Duodenal mucosa (tissue), 2 donors: ENCODE results near the gene IL10.

ENCODE experiments used
- H3K27ac ChIP-seq: one replicate; pipeline ENCODE4 v1.7.0; 2013; ENCODE audit warnings: low read depth, low read length
- H3K27me3 ChIP-seq, 2 donors: one replicate each; pipeline ENCODE4 v1.7.0; 2013; ENCODE audit warnings: low read length in 2 of 2, control low read depth in 1 of 2; ENCODE audit not compliant: insufficient read depth in 2 of 2, control insufficient read depth in 1 of 2
- H3K36me3 ChIP-seq, 2 donors: one replicate each; pipeline ENCODE4 v1.7.0; 2013; ENCODE audit warnings: low read length in 2 of 2, control low read depth in 1 of 2; ENCODE audit not compliant: insufficient read depth in 2 of 2, control insufficient read depth in 1 of 2
- H3K4me1 ChIP-seq, 2 donors: one replicate each; pipeline ENCODE4 v1.7.0; 2013; ENCODE audit warnings: low read length in 2 of 2, control low read depth in 1 of 2; ENCODE audit not compliant: insufficient read depth in 2 of 2, control insufficient read depth in 1 of 2
- H3K4me3 ChIP-seq, 2 donors: one replicate each; pipeline ENCODE4 v1.7.0; 2013; ENCODE audit warnings: low read length in 2 of 2, low read depth in 1 of 2
- H3K9ac ChIP-seq, 2 donors: one replicate each; pipeline ENCODE4 v1.7.0; 2013; ENCODE audit warnings: low read length in 2 of 2, low read depth in 1 of 2
- H3K9me3 ChIP-seq, 2 donors: one replicate each; pipeline ENCODE4 v1.7.0; 2013; ENCODE audit warnings: low read length in 2 of 2, control low read depth in 1 of 2; ENCODE audit not compliant: control insufficient read depth in 1 of 2

IL10 gene

GRCh38 chr1:206794294-206794908, 22.1 kb upstream of the IL10 start:
- Histone ChIP-seq H3K9me3 (no peaks in the 10 kb centered on the region), H3K36me3 (no peaks in the 10 kb centered on the region), H3K27ac (no peak overlapping the region), H3K4me1 (no peaks in the 10 kb centered on the region), H3K4me3 (no peak overlapping the region), H3K9ac (no peak overlapping the region), H3K27me3 (peaks cover 0 to 4% of the 10 kb centered on the region in 2 donors)

GRCh38 chr1:206793620-206794019, 21.3 kb upstream of the IL10 start:
- H3K27ac ChIP-seq, result no peak overlapping the region
- no peaks in the 10 kb centered on the region for H3K27me3 ChIP-seq
- no peaks in the 10 kb centered on the region for H3K36me3 ChIP-seq
- H3K9me3 ChIP-seq, result no peaks in the 10 kb centered on the region
- H3K9ac ChIP-seq, result no peak overlapping the region
- H3K4me3 ChIP-seq, result no peak overlapping the region
- H3K4me1 ChIP-seq, result no peaks in the 10 kb centered on the region

GRCh38 chr1:206792939-206793607, 20.8 kb upstream of the IL10 start:
- H3K36me3 ChIP-seq, result no peaks in the 10 kb centered on the region
- H3K4me1 ChIP-seq, result no peaks in the 10 kb centered on the region
- H3K9ac ChIP-seq, result no peak overlapping the region
- H3K27me3 ChIP-seq, result no peaks in the 10 kb centered on the region
- H3K9me3 ChIP-seq, result no peaks in the 10 kb centered on the region
- H3K27ac ChIP-seq, result no peak overlapping the region
- no peak overlapping the region for H3K4me3 ChIP-seq

- Histone ChIP-seq H3K27ac (no peak overlapping the region), H3K4me3 (no peak overlapping the region), H3K9me3 (no peaks in the 10 kb centered on the region), H3K36me3 (no peaks in the 10 kb centered on the region), H3K27me3 (no peaks in the 10 kb centered on the region), H3K4me1 (no peaks in the 10 kb centered on the region), H3K9ac (no peak overlapping the region)
These were observed 18.4 kb upstream of the IL10 start for GRCh38 chr1:206790502-206791250.

- Histone ChIP-seq H3K27ac (no peak overlapping the region), H3K36me3 (no peaks in the 10 kb centered on the region), H3K4me3 (no peak overlapping the region), H3K4me1 (no peaks in the 10 kb centered on the region), H3K9ac (no peak overlapping the region), H3K27me3 (no peaks in the 10 kb centered on the region), H3K9me3 (no peaks in the 10 kb centered on the region)
These were observed 16.3 kb upstream of the IL10 start for GRCh38 chr1:206788487-206789050.

- Histone ChIP-seq H3K9ac (no peak overlapping the region), H3K36me3 (no peaks in the 10 kb centered on the region), H3K27ac (no peak overlapping the region), H3K9me3 (no peaks in the 10 kb centered on the region), H3K4me1 (no peaks in the 10 kb centered on the region), H3K27me3 (no peaks in the 10 kb centered on the region), H3K4me3 (no peak overlapping the region)
These were observed 15.6 kb upstream of the IL10 start for GRCh38 chr1:206787891-206788290.

GRCh38 chr1:206786212-206786886, 14.1 kb upstream of the IL10 start:
- Histone ChIP-seq H3K4me1 (no peaks in the 10 kb centered on the region), H3K27ac (no peak overlapping the region), H3K27me3 (no peaks in the 10 kb centered on the region), H3K9me3 (no peaks in the 10 kb centered on the region), H3K9ac (no peak overlapping the region), H3K4me3 (no peak overlapping the region), H3K36me3 (no peaks in the 10 kb centered on the region)

- H3K27ac ChIP-seq, result no peak overlapping the region
- H3K4me1 ChIP-seq, result no peaks in the 10 kb centered on the region
- no peak overlapping the region for H3K4me3 ChIP-seq
- H3K27me3 ChIP-seq, result no peaks in the 10 kb centered on the region
- H3K9ac ChIP-seq, result no peak overlapping the region
- H3K9me3 ChIP-seq, result no peaks in the 10 kb centered on the region
- H3K36me3 ChIP-seq, result no peaks in the 10 kb centered on the region
These were observed 13.0 kb upstream of the IL10 start for GRCh38 chr1:206785182-206785765.

GRCh38 chr1:206784471-206784903, 12.2 kb upstream of the IL10 start:
- H3K36me3 ChIP-seq, result no peaks in the 10 kb centered on the region
- no peaks in the 10 kb centered on the region for H3K9me3 ChIP-seq
- no peaks in the 10 kb centered on the region for H3K27me3 ChIP-seq
- H3K4me3 ChIP-seq, result no peak overlapping the region
- no peak overlapping the region for H3K9ac ChIP-seq
- H3K27ac ChIP-seq, result no peak overlapping the region
- no peaks in the 10 kb centered on the region for H3K4me1 ChIP-seq
